Dendritic cell treated with granulocyte-macrophage colony-stimulating factor and Interleukin-4, amounts not matched to agents 40 ng/mL and 50 ng/mL, for 4 days (primary cell): ENCODE results near the gene CNGB1.
"Not testable (repeated sequence)": the region's sequence is repeated elsewhere in the genome, so short reads cannot be mapped to it uniquely, and the experiment has no call there.

Source experiments
- H3K27ac Mint-ChIP-seq: one replicate; pipeline ENCODE4 v1.8.0; 2022; ENCODE audit warnings: mild to moderate bottlenecking, mixed read lengths
- H3K27me3 Mint-ChIP-seq: one replicate; pipeline ENCODE4 v1.8.0; 2022; ENCODE audit warnings: mild to moderate bottlenecking, mixed read lengths
- H3K36me3 Mint-ChIP-seq: one replicate; pipeline ENCODE4 v1.8.0; 2022; ENCODE audit warnings: low read depth, mixed read lengths
- H3K4me1 Mint-ChIP-seq: one replicate; pipeline ENCODE4 v1.8.0; 2022; ENCODE audit warnings: low read depth, mixed read lengths
- H3K4me3 Mint-ChIP-seq: one replicate; pipeline ENCODE4 v1.8.0; 2022; ENCODE audit warnings: mild to moderate bottlenecking, moderate library complexity, mixed read lengths
- H3K9me3 Mint-ChIP-seq: one replicate; pipeline ENCODE4 v1.8.0; 2022; ENCODE audit warnings: mixed read lengths
- intact Hi-C: fragments of 100-400 bp; cut with micrococcal nuclease; formaldehyde crosslinking; loops from one replicate; pipeline ENCODE4 v1.15.0; 2022

CNGB1 gene

GRCh38 chr16:57873218-57873617, 97.7 kb downstream of the CNGB1 start:
- Mint-ChIP-seq H3K36me3 (no peaks in the 10 kb centered on the region), H3K4me3 (no peak overlapping the region), H3K9me3 (no peaks in the 10 kb centered on the region), H3K27ac (no peak overlapping the region), H3K4me1 (peaks cover 28% of the 10 kb centered on the region), H3K27me3 (peaks cover 2% of the 10 kb centered on the region)
- intact Hi-C loops, result no loop called here

GRCh38 chr16:57872764-57873163, 98.2 kb downstream of the CNGB1 start:
- H3K36me3 Mint-ChIP-seq, H3K27me3 Mint-ChIP-seq, H3K4me3 Mint-ChIP-seq, intact Hi-C loops, H3K27ac Mint-ChIP-seq, H3K9me3 Mint-ChIP-seq: not testable (repeated sequence)
- peaks cover 27% of the 10 kb centered on the region for H3K4me1 Mint-ChIP-seq

GRCh38 chr16:57871456-57871855, 99.5 kb downstream of the CNGB1 start:
- intact Hi-C loops, result no loop called here
- H3K27me3 Mint-ChIP-seq, result peaks cover 2% of the 10 kb centered on the region
- peaks cover 27% of the 10 kb centered on the region for H3K4me1 Mint-ChIP-seq
- H3K4me3 Mint-ChIP-seq, result no peak overlapping the region
- no peaks in the 10 kb centered on the region for H3K36me3 Mint-ChIP-seq
- H3K27ac Mint-ChIP-seq, result no peak overlapping the region
- H3K9me3 Mint-ChIP-seq, result no peaks in the 10 kb centered on the region

GRCh38 chr16:57870753-57871454, 100.0 kb downstream of the CNGB1 start:
- no peaks in the 10 kb centered on the region for H3K9me3 Mint-ChIP-seq
- H3K4me3 Mint-ChIP-seq, result no peak overlapping the region
- peak overlapping the region; percentile 80 for H3K27ac Mint-ChIP-seq
- intact Hi-C loops, result no loop called here
- H3K36me3 Mint-ChIP-seq, result no peaks in the 10 kb centered on the region
- H3K27me3 Mint-ChIP-seq, result peaks cover 2% of the 10 kb centered on the region
- H3K4me1 Mint-ChIP-seq, result peaks cover 27% of the 10 kb centered on the region

GRCh38 chr16:57868913-57869520, 101.9 kb downstream of the CNGB1 start:
- intact Hi-C loops, result loop anchor here (10.0 kb wide), 1 partner anchor 64 kb away; the partner anchor contains the start of gene KIFC3
- Mint-ChIP-seq H3K27ac (no peak overlapping the region), H3K9me3 (no peaks in the 10 kb centered on the region), H3K4me1 (peaks cover 27% of the 10 kb centered on the region), H3K36me3 (no peaks in the 10 kb centered on the region), H3K27me3 (peaks cover 2% of the 10 kb centered on the region), H3K4me3 (no peak overlapping the region)

- no peak overlapping the region for H3K4me3 Mint-ChIP-seq
- H3K4me1 Mint-ChIP-seq, result peaks cover 33% of the 10 kb centered on the region
- no peaks in the 10 kb centered on the region for H3K9me3 Mint-ChIP-seq
- no peak overlapping the region for H3K27ac Mint-ChIP-seq
- intact Hi-C loops, result loop anchor here (10.0 kb wide), 1 partner anchor 62 kb away; the partner anchor contains the start of gene KIFC3
- peaks cover 5% of the 10 kb centered on the region for H3K27me3 Mint-ChIP-seq
- H3K36me3 Mint-ChIP-seq, result no peaks in the 10 kb centered on the region
These were observed 103.8 kb downstream of the CNGB1 start for GRCh38 chr16:57867000-57867561.

- no peaks in the 10 kb centered on the region for H3K9me3 Mint-ChIP-seq
- peaks cover 5% of the 10 kb centered on the region for H3K27me3 Mint-ChIP-seq
- intact Hi-C loops, result loop anchor here (10.0 kb wide), 1 partner anchor 62 kb away; the partner anchor contains the start of gene KIFC3
- peaks cover 27% of the 10 kb centered on the region for H3K4me1 Mint-ChIP-seq
- no peak overlapping the region for H3K27ac Mint-ChIP-seq
- H3K36me3 Mint-ChIP-seq, result no peaks in the 10 kb centered on the region
- H3K4me3 Mint-ChIP-seq, result no peak overlapping the region
These were observed 104.4 kb downstream of the CNGB1 start for GRCh38 chr16:57866529-57866918.

GRCh38 chr16:57865746-57866528, 105.0 kb downstream of the CNGB1 start:
- H3K36me3 Mint-ChIP-seq, result no peaks in the 10 kb centered on the region
- H3K4me3 Mint-ChIP-seq, result no peak overlapping the region
- H3K9me3 Mint-ChIP-seq, result no peaks in the 10 kb centered on the region
- intact Hi-C loops, result loop anchor here (10.0 kb wide), 1 partner anchor 61 kb away; the partner anchor contains the start of gene KIFC3
- peaks cover 23% of the 10 kb centered on the region for H3K4me1 Mint-ChIP-seq
- no peak overlapping the region for H3K27ac Mint-ChIP-seq
- H3K27me3 Mint-ChIP-seq, result peaks cover 7% of the 10 kb centered on the region

GRCh38 chr16:57863434-57864160, 107.3 kb downstream of the CNGB1 start:
- Mint-ChIP-seq H3K27ac (peak overlapping the region; percentile 38), H3K4me1 (peaks cover 9% of the 10 kb centered on the region), H3K9me3 (no peaks in the 10 kb centered on the region), H3K36me3 (no peaks in the 10 kb centered on the region), H3K4me3 (no peak overlapping the region), H3K27me3 (peaks cover 7% of the 10 kb centered on the region)
- intact Hi-C loops, result loop anchor here (1.0 to 10.0 kb wide), 2 partner anchors 59 to 106 kb away; partner anchors contain the start of gene KIFC3

GRCh38 chr16:57862698-57863433, 108.1 kb downstream of the CNGB1 start:
- peaks cover 9% of the 10 kb centered on the region for H3K4me1 Mint-ChIP-seq
- no peaks in the 10 kb centered on the region for H3K9me3 Mint-ChIP-seq
- H3K36me3 Mint-ChIP-seq, result no peaks in the 10 kb centered on the region
- intact Hi-C loops, result loop anchor here (1.0 to 10.0 kb wide), 2 partner anchors 58 to 106 kb away; partner anchors contain the start of gene KIFC3
- H3K27ac Mint-ChIP-seq, result peak overlapping the region; percentile 38
- H3K27me3 Mint-ChIP-seq, result peaks cover 8% of the 10 kb centered on the region
- no peak overlapping the region for H3K4me3 Mint-ChIP-seq

GRCh38 chr16:57859331-57859730, 111.6 kb downstream of the CNGB1 start:
- no peak overlapping the region for H3K4me3 Mint-ChIP-seq
- intact Hi-C loops, result no loop called here
- H3K27ac Mint-ChIP-seq, result no peak overlapping the region
- H3K9me3 Mint-ChIP-seq, result no peaks in the 10 kb centered on the region
- H3K36me3 Mint-ChIP-seq, result no peaks in the 10 kb centered on the region
- H3K4me1 Mint-ChIP-seq, result peaks cover 9% of the 10 kb centered on the region
- peaks cover 15% of the 10 kb centered on the region for H3K27me3 Mint-ChIP-seq

- intact Hi-C loops, result no loop called here
- Mint-ChIP-seq H3K27ac (no peak overlapping the region), H3K9me3 (no peaks in the 10 kb centered on the region), H3K4me3 (no peak overlapping the region), H3K36me3 (no peaks in the 10 kb centered on the region), H3K27me3 (peaks cover 15% of the 10 kb centered on the region), H3K4me1 (peaks cover 9% of the 10 kb centered on the region)
These were observed 112.3 kb downstream of the CNGB1 start for GRCh38 chr16:57858635-57859034.

GRCh38 chr16:57857991-57858390, 112.9 kb downstream of the CNGB1 start:
- H3K36me3 Mint-ChIP-seq, H3K9me3 Mint-ChIP-seq, intact Hi-C loops, H3K4me1 Mint-ChIP-seq, H3K4me3 Mint-ChIP-seq, H3K27ac Mint-ChIP-seq: not testable (repeated sequence)
- H3K27me3 Mint-ChIP-seq, result peaks cover 15% of the 10 kb centered on the region
